ENCODE measurements around the gene GAS6.
"Not testable (repeated sequence)": the region's sequence is repeated elsewhere in the genome, so short reads cannot be mapped to it uniquely, and the experiment has no call there.

GAS6 gene

GRCh38 chr13:113837560-113838355 lies 26.1 kb downstream of the GAS6 start:
- DNase-seq (ENCODE audit: low read depth in 2 of 2), result peak; percentile 90 to 91

- DNase-seq (ENCODE audit: low read depth in 2 of 2), result peak; percentile 67 to 72
Observed at GRCh38 chr13:113836768-113837559, 26.9 kb downstream of the GAS6 start.

GRCh38 chr13:113835461-113836270 lies 28.2 kb downstream of the GAS6 start:
- peak; percentile 81 for DNase-seq (ENCODE audit: low read depth in 2 of 2)

- no peak for DNase-seq (ENCODE audit: low read depth in 2 of 2)
Observed at GRCh38 chr13:113834496-113835200, 29.2 kb downstream of the GAS6 start.

GRCh38 chr13:113834006-113834405 lies 29.9 kb downstream of the GAS6 start:
- not testable (repeated sequence) for DNase-seq (ENCODE audit: low read depth in 2 of 2)

DNA sequence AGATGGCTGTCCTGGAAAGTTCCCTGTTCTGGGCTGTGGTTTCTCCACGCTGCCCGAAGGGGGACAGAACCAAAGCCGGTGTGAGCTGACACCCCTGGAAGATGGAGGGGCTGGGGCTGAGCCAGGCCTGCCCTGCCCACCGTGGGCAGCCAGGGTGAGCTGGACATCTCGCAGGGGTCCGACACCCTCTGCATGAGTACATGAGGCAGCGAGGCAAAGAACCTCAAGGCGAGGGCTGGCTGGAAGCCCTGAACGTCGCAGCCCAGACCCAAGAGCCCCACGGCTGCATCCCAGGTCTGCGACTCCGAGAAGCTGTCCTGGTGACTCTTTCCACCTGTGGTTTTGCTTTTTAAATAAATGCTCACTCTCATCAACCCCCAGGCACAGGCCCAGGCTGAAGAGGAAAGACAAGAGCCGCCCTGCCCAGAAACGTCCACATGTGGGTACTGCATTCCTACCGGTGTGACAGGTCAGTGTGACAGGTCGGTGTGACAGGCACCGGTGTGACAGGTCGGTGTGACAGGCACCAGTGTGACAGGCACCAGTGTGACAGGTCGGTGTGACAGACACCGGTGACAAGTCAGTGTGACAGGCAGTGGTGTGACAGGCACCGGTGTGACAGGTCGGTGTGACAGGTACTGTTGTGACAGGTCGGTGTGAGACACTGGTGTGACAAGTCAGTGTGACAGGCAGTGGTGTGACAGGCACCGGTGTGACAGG lies 30.6 kb downstream of the GAS6 start:
- no peak for DNase-seq (ENCODE audit: low read depth in 2 of 2)

DNA sequence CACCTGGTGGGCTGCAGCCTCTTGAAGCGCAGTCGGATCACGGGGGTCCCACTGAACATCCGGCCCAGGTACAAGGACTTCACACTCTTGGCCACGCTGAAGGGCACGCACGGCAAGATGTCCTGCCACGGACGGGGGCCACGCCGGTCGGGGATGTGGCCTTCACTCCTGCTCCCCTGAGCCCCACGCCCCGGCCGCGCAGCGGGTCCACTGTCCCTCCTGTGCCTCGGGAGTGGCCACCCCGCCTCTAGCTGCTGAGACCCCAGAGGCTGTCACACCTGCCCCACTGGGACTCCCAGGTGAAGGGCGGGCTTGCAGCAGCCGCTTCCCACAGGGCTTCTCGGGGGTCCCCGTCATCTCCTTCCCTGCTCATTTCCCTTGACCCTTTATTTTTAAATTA lies 31.2 kb downstream of the GAS6 start:
- no peak for DNase-seq (ENCODE audit: low read depth in 2 of 2)

GRCh38 chr13:113832205-113832604 lies 31.7 kb downstream of the GAS6 start:
- DNase-seq (ENCODE audit: low read depth in 2 of 2), result no peak

DNA sequence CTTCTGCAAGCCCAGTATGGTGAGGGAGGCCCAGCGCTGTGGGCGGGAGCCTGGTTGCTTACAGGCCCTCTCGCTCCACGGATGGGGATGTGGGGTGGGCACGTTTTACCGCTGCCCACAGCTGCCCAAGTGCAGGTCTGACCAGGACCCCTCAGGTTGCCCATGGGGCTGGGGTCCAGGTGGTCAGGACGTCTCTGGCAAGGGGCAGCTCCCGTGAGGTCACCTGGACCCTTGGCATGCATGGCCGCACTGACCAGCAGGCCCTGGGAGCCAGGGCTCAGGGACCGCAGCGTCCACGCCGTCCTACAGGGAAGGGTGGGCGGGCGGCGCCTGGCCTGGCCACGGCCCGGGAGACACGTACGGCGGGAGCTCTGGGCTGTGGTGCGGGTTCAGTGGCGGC lies 32.8 kb downstream of the GAS6 start:
- DNase-seq (ENCODE audit: low read depth in 2 of 2), result no peak

- not testable (repeated sequence) for DNase-seq (ENCODE audit: low read depth in 2 of 2)
Observed at GRCh38 chr13:113830426-113830950, 33.4 kb downstream of the GAS6 start.

GRCh38 chr13:113828282-113828825 lies 35.5 kb downstream of the GAS6 start:
- DNase-seq (ENCODE audit: low read depth in 2 of 2), result no peak

DNA sequence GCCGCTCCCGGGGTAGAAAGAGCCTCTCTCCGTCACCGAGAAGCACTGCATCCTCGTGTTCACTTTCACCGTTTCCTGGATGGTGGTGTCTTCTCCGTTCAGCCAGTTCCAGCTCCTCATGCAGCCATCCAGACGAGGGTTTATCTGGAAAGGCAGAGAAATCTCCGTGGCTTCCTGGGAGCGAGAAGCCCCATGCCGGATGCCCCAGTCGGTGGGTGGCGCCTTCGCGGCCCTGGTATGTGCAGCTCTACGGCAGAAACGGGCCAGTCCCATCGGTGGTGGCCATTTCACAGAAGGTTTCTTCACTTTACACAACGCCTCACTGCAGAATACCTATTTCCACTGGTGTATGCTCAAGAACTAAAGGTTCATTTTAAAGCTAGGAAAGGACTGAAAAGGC lies 36.9 kb downstream of the GAS6 start:
- no peak for DNase-seq (ENCODE audit: low read depth in 2 of 2)

GRCh38 chr13:113826446-113826845 lies 37.4 kb downstream of the GAS6 start:
- not testable (repeated sequence) for DNase-seq (ENCODE audit: low read depth in 2 of 2)

GRCh38 chr13:113825841-113826240 lies 38.0 kb downstream of the GAS6 start:
- no peak for DNase-seq (ENCODE audit: low read depth in 2 of 2)

- DNase-seq (ENCODE audit: low read depth in 2 of 2), result no peak
Observed at GRCh38 chr13:113823771-113824170, 40.1 kb downstream of the GAS6 start.

DNA sequence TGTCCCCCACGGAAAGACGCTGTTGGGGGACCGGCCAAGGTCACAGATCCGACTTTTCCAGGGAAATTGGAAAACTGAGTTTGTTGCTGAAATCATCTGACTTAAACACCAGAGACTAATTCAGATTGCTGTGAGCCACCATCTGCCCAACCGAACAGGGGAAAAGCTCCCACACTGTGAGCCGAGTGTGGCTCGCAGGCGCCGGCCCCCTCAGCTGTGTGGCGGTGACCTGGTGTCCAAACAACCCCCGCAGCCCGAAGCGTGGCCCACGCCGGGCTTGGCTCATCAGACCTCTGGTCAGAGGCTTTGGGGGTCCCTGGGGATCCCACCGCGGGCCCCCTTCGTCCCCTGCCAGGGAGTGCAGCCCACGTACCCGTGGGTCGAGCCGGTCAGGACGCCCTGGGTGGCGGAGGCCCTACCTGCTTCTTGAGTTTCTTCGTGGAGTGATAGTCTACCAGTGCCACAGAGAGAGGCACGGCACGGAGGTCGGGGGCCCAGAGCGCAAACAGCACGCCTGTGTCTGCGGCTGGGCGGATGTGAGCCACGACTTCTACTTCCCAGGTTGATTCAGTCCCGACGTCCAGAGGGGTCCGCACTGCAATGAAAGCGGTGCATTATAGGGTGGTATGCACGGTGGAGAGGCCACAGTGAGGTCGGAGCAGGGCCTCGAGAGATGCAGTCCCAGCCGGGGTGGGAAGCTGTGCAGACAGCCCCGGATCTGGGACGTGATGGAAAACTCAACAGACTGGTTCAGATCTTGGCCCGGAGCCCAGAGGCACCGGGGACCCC lies 40.7 kb downstream of the GAS6 start:
- no peak for DNase-seq (ENCODE audit: low read depth in 2 of 2)

DNA sequence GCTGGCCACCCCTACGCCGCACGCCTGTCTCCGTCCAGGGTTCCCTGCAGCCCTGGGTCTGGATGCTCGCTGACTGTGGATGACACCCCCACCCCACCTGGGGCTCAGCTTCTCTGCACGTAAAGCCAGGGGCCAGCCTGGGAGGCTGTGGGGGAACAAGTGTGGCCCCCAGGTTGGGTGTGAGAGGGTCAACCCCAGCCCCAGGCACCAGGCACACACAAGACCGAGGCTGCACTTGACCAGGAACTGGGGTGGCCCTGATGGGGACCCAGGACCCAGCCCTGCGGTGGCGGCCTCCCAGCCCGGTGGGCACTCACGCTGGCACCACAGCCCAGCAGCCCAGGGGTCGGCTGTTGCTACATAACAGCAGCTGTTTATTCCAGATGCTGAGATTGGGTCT lies 41.6 kb downstream of the GAS6 start:
- DNase-seq (ENCODE audit: low read depth in 2 of 2), result no peak

DNA sequence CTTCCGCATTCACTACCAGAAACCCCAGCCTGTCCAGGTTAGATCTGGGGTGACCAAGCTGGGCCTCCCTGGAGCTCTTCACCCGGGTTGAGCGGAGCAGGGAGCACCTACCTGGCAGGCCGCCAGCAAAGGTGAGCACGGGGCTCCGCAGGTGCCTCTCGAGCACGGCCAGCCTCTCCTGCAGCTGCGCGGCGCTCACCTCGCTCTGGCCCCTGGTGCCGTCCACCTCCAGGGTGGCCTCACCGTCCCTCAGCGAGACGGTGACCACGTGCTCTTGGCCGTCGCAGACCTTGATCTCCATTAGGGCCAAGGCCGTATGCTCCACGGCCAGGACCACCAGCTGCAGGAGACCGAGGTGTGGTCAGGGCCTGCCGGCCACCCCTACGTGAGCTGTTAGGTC lies 42.0 kb downstream of the GAS6 start:
- DNase-seq (ENCODE audit: low read depth in 2 of 2), result no peak

- DNase-seq (ENCODE audit: low read depth in 2 of 2), result peak; percentile 91 to 92
Observed at GRCh38 chr13:113820813-113821651, 42.8 kb downstream of the GAS6 start.
